DOHH2 (cell line): ENCODE data around the gene HTRA2.

Experiments
- EZH2phosphoT487 ChIP-seq: fragments of 200-600 bp; sonication (generic); IDR thresholded peaks from 2 replicates; pipeline ENCODE4 v1.6.1; 2017; ENCODE audit warnings: borderline replicate concordance, mild to moderate bottlenecking, antibody characterized with exemption, low read length, moderate library complexity, mixed read lengths
- TF ChIP-seq, protein P1 (sequence below): fragments of 200-600 bp; sonication (generic); IDR thresholded peaks from one replicate; pipeline ENCODE4 v1.5.1; 2014; ENCODE audit warnings: antibody characterized with exemption, mild to moderate bottlenecking, low read depth, low read length; ENCODE audit not compliant: poor library complexity, severe bottlenecking

DNA sequence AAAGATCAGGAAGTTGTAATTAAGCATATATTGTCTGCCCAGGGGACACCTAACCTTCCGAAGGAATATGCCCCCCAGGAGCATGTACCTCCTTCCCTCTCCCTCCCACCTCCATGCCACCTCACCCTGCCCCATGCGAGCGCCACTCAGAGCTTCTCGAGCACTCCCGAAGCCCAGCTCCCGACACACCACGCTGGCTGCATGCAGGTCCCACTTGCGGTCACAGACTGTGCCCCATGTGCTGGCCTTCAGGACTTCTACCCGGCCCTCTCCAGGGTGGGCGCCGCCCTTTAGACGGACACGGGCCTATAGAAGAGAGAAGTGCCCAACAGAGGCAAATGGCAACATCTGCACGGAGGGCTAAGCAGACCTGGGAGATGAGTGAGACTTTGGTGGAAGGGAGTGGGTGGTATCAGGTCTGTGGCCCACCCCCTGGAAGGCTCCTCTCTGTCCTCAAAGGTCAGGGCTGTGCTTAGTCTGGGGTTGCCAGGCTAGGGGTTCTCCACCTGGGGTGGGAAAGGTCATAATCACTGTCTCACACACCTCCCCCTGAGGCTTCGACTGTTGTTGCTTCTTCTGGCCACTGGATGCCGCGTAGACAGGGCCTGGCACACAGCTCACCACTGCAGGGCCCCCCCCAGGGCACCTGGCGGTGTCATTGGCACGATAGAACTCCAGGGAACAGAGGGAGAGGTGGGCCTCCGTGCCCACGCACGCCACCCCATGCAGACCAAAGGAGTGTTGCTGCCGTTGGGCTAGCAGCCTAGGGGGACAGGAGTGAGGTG is 6.6 kb downstream of the HTRA2 start:
- TF ChIP-seq, protein P1, sequence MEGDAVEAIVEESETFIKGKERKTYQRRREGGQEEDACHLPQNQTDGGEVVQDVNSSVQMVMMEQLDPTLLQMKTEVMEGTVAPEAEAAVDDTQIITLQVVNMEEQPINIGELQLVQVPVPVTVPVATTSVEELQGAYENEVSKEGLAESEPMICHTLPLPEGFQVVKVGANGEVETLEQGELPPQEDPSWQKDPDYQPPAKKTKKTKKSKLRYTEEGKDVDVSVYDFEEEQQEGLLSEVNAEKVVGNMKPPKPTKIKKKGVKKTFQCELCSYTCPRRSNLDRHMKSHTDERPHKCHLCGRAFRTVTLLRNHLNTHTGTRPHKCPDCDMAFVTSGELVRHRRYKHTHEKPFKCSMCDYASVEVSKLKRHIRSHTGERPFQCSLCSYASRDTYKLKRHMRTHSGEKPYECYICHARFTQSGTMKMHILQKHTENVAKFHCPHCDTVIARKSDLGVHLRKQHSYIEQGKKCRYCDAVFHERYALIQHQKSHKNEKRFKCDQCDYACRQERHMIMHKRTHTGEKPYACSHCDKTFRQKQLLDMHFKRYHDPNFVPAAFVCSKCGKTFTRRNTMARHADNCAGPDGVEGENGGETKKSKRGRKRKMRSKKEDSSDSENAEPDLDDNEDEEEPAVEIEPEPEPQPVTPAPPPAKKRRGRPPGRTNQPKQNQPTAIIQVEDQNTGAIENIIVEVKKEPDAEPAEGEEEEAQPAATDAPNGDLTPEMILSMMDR: no peak
- no peak for TF ChIP-seq EZH2phosphoT487
